ENCODE results near the gene MCTP1. TPM values are rescaled to one million over a fixed set of nuclear protein-coding genes. Genes with fewer than 3 reads are reported as not detected.

Gene MCTP1
- 28.3 and 43.4 TPM in 2 replicates for total RNA-seq

GRCh38 chr5:95284572-95285408 is at the start of gene MCTP1:
TSS of gene MCTP1 (minus strand) at chr5:95285094.

Small RNAs within 50 kb of the gene (small RNA-seq; reads per million reads assigned to genes)
- gene RF02271, result not detected

Other genes starting within 250 kb of the MCTP1 start
- not detected in 2 replicates for gene FAM81B, start 106.3 kb upstream of the MCTP1 start, total RNA-seq